LoVo (cell line): ENCODE measurements around the gene FAM120A.
"Not testable (repeated sequence)": the region's sequence is repeated elsewhere in the genome, so short reads cannot be mapped to it uniquely, and the experiment has no call there.

Experiments
- DNase-seq: peaks from one replicate; pipeline ENCODE4 v3.0.0-alpha.2; 2016; ENCODE audit warnings: low spot score

Gene FAM120A

GRCh38 chr9:93509084-93509483, 57.6 kb downstream of the FAM120A start:
- no peak for DNase-seq

- DNase-seq: no peak
Observed at GRCh38 chr9:93510041-93510440, 58.6 kb downstream of the FAM120A start.

GRCh38 chr9:93511228-93511627, 59.7 kb downstream of the FAM120A start:
- DNase-seq: not testable (repeated sequence)

GRCh38 chr9:93512170-93512812, 60.8 kb downstream of the FAM120A start:
- not testable (repeated sequence) for DNase-seq

GRCh38 chr9:93513606-93514005, 62.1 kb downstream of the FAM120A start:
- no peak for DNase-seq

- no peak for DNase-seq
Observed at GRCh38 chr9:93517331-93517730, 65.8 kb downstream of the FAM120A start.

- DNase-seq: no peak
Observed at GRCh38 chr9:93520523-93520922, 69.0 kb downstream of the FAM120A start.

- no peak for DNase-seq
Observed at GRCh38 chr9:93522736-93523135, 71.3 kb downstream of the FAM120A start.

GRCh38 chr9:93523518-93524144, 72.1 kb downstream of the FAM120A start:
- no peak for DNase-seq

- DNase-seq: no peak
Observed at GRCh38 chr9:93525476-93525875, 74.0 kb downstream of the FAM120A start.

- no peak for DNase-seq
Observed at GRCh38 chr9:93531374-93531773, 79.9 kb downstream of the FAM120A start.

- no peak for DNase-seq
Observed at GRCh38 chr9:93532141-93532540, 80.7 kb downstream of the FAM120A start.

GRCh38 chr9:93533863-93534262, 82.4 kb downstream of the FAM120A start:
- no peak for DNase-seq

GRCh38 chr9:93536167-93536566, 84.7 kb downstream of the FAM120A start:
- no peak for DNase-seq

- DNase-seq: no peak
Observed at GRCh38 chr9:93536874-93537273, 85.4 kb downstream of the FAM120A start.

- no peak for DNase-seq
Observed at GRCh38 chr9:93540305-93540704, 88.8 kb downstream of the FAM120A start.

GRCh38 chr9:93541005-93541404, 89.5 kb downstream of the FAM120A start:
- DNase-seq: no peak

- DNase-seq: no peak
Observed at GRCh38 chr9:93541581-93542349, 90.3 kb downstream of the FAM120A start.

- no peak for DNase-seq
Observed at GRCh38 chr9:93543117-93543516, 91.6 kb downstream of the FAM120A start.

GRCh38 chr9:93546356-93546755, 94.9 kb downstream of the FAM120A start:
- DNase-seq: no peak

- DNase-seq: no peak
Observed at GRCh38 chr9:93549611-93550010, 98.1 kb downstream of the FAM120A start.

- DNase-seq: no peak
Observed at GRCh38 chr9:93552923-93553322, 101.4 kb downstream of the FAM120A start.

- DNase-seq: no peak
Observed at GRCh38 chr9:93555370-93555769, 103.9 kb downstream of the FAM120A start.
